ENCODE results near the gene CBX7. TPM values are rescaled to one million over a fixed set of nuclear protein-coding genes. Genes with fewer than 3 reads are reported as not detected.

Gene CBX7
- total and polyA plus RNA-seq, 4 donors, result 2.2 to 21.8 (median 14.9) TPM

DNA sequence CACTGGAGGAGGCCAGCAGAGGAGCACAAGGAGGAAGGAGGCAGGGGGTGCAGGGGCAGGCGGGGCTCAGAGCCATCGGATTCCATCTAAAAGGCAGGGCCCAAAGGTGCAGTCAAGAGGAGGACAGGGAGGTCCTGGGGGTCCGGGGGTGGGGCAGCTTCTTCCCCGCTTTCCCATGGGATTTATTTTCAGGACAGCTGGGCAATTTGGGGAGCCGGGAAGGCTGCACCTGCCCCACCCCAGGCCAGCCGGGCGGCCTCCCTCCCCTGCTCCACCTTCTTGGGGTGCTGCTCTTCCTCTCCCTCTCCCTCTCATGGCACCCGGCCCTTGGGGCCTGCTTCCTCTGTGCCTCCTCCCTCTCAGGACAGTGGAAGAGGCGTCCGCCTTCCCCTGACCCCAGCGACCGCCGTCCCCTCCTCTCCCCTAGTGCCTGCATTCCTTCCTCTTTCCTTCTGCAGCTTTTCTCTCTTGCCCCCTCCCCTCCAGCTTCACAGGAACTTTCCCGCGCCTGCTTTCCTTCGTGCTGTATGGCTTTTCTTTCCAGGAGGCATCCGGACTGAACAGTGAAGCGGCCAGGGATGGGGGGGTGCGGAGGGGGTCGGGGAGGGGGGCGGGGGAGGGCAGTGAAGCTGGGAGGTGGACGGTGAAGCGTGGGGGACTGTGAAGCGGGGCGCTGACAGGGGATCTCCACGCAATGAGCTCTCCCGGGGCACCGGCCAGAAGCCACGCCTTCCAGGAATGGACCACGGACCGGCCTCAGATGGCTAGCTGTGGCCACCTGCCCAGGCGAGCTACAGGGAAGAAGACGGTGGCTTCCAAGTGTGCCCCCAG lies 28.5 kb downstream of the CBX7 start:
- TF ChIP-seq RXRA (IDR thresholded peaks at IDR 0.05), result no peak
- TF ChIP-seq SP1 (IDR thresholded peaks at IDR 0.05), result no peak
- TF ChIP-seq RAD21 (IDR thresholded peaks at IDR 0.05), result no peak
- no peak for TF ChIP-seq FOXA1 (IDR thresholded peaks at IDR 0.05)
- TF ChIP-seq GABPA (IDR thresholded peaks at IDR 0.05 in 1 of 2, conservative IDR thresholded peaks at IDR 0.05 in 1 of 2), result no peak
- TF ChIP-seq NR2F2 (IDR thresholded peaks at IDR 0.05), result no peak
- TF ChIP-seq EGR1 (IDR thresholded peaks at IDR 0.05; ENCODE audit: low read depth in 2 of 2), result no peak
- TF ChIP-seq, protein P1, sequence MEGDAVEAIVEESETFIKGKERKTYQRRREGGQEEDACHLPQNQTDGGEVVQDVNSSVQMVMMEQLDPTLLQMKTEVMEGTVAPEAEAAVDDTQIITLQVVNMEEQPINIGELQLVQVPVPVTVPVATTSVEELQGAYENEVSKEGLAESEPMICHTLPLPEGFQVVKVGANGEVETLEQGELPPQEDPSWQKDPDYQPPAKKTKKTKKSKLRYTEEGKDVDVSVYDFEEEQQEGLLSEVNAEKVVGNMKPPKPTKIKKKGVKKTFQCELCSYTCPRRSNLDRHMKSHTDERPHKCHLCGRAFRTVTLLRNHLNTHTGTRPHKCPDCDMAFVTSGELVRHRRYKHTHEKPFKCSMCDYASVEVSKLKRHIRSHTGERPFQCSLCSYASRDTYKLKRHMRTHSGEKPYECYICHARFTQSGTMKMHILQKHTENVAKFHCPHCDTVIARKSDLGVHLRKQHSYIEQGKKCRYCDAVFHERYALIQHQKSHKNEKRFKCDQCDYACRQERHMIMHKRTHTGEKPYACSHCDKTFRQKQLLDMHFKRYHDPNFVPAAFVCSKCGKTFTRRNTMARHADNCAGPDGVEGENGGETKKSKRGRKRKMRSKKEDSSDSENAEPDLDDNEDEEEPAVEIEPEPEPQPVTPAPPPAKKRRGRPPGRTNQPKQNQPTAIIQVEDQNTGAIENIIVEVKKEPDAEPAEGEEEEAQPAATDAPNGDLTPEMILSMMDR (IDR thresholded peaks at IDR 0.05; ENCODE audit: low read depth, low read length, missing input control), result no peak
- TF ChIP-seq YY1 (IDR thresholded peaks at IDR 0.05), result no peak
- no peak for TF ChIP-seq TAF1 (conservative IDR thresholded peaks at IDR 0.05)
- Histone ChIP-seq H3K4me1 (ENCODE audit: control insufficient read depth in 4 of 4, insufficient read depth in 4 of 4, low read length in 3 of 4) (no peaks in the 10 kb centered on the region), H3K9me3 (ENCODE audit: control insufficient read depth in 4 of 4, low read length in 3 of 4) (no peaks in the 10 kb centered on the region), H3K27ac (ENCODE audit: low read depth in 1 of 2, low read length in 2 of 2) (no peak overlapping the region), H3K4me3 (ENCODE audit: low read depth in 1 of 3, low read length in 3 of 3) (no peak overlapping the region), H3K36me3 (ENCODE audit: control insufficient read depth in 4 of 4, insufficient read depth in 3 of 4, low read depth in 1 of 4, low read length in 3 of 4) (no peaks in the 10 kb centered on the region), H3K9ac (ENCODE audit: low read depth in 1 of 2, low read length in 2 of 2) (no peak overlapping the region), H3K27me3 (ENCODE audit: control insufficient read depth in 4 of 4, insufficient read depth in 4 of 4, low read length in 3 of 4) (no peaks in the 10 kb centered on the region)
- 41% methylated on average over 33 of the region's 33 CpGs for WGBS
- no peak for DNase-seq (ENCODE audit: low spot score)

DNA sequence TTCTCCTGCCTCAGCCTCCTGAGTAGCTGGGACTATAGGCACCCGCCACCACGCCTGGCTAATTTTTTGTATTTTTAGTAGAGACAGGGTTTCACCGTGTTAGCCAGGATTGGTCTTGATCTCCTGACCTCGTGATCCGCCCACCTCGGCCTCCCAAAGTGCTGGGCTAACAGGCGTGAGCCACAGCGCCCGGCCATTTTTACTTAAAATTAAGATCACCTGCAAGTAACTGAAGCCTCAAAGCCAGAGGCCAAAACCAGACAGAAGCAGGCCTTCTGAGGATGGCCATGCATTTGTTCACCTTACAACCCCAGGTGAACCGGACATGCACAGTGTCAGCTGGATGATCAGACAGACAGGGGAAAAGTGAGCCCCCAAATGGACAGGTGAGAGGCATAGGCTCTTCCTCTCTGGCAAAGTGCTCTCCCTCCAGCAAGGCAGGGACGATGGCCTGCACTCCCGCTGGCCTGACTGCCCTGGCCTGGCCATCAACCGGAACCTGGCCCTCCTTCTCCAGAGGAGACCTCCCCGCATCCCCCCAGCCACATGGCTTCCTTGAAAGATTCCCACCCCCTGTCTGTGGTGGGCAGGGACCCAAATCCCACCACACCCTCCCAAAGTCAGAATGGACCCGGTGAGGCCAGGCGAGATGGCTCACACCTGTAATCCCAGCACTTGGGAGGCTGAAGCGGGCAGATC lies 29.6 kb downstream of the CBX7 start:
- Histone ChIP-seq H3K9me3 (ENCODE audit: control insufficient read depth in 4 of 4, low read length in 3 of 4) (no peaks in the 10 kb centered on the region), H3K4me3 (ENCODE audit: low read depth in 1 of 3, low read length in 3 of 3) (no peak overlapping the region), H3K36me3 (ENCODE audit: control insufficient read depth in 4 of 4, insufficient read depth in 3 of 4, low read depth in 1 of 4, low read length in 3 of 4) (no peaks in the 10 kb centered on the region), H3K4me1 (ENCODE audit: control insufficient read depth in 4 of 4, insufficient read depth in 4 of 4, low read length in 3 of 4) (no peaks in the 10 kb centered on the region), H3K9ac (ENCODE audit: low read depth in 1 of 2, low read length in 2 of 2) (no peak overlapping the region), H3K27ac (ENCODE audit: low read depth in 1 of 2, low read length in 2 of 2) (no peak overlapping the region), H3K27me3 (ENCODE audit: control insufficient read depth in 4 of 4, insufficient read depth in 4 of 4, low read length in 3 of 4) (no peaks in the 10 kb centered on the region)
- WGBS, result 96% methylated on average over 17 of the region's 17 CpGs
- no peak for DNase-seq (ENCODE audit: low spot score)
- TF ChIP-seq, protein P2, sequence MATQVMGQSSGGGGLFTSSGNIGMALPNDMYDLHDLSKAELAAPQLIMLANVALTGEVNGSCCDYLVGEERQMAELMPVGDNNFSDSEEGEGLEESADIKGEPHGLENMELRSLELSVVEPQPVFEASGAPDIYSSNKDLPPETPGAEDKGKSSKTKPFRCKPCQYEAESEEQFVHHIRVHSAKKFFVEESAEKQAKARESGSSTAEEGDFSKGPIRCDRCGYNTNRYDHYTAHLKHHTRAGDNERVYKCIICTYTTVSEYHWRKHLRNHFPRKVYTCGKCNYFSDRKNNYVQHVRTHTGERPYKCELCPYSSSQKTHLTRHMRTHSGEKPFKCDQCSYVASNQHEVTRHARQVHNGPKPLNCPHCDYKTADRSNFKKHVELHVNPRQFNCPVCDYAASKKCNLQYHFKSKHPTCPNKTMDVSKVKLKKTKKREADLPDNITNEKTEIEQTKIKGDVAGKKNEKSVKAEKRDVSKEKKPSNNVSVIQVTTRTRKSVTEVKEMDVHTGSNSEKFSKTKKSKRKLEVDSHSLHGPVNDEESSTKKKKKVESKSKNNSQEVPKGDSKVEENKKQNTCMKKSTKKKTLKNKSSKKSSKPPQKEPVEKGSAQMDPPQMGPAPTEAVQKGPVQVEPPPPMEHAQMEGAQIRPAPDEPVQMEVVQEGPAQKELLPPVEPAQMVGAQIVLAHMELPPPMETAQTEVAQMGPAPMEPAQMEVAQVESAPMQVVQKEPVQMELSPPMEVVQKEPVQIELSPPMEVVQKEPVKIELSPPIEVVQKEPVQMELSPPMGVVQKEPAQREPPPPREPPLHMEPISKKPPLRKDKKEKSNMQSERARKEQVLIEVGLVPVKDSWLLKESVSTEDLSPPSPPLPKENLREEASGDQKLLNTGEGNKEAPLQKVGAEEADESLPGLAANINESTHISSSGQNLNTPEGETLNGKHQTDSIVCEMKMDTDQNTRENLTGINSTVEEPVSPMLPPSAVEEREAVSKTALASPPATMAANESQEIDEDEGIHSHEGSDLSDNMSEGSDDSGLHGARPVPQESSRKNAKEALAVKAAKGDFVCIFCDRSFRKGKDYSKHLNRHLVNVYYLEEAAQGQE (IDR thresholded peaks at IDR 0.05), result no peak
- TF ChIP-seq RXRA (IDR thresholded peaks at IDR 0.05) (no peak), FOXA2 (IDR thresholded peaks at IDR 0.05) (no peak), FOXA1 (IDR thresholded peaks at IDR 0.05) (no peak), SP1 (IDR thresholded peaks at IDR 0.05) (no peak), HNF4G (IDR thresholded peaks at IDR 0.05) (no peak), TAF1 (conservative IDR thresholded peaks at IDR 0.05) (no peak), YY1 (IDR thresholded peaks at IDR 0.05) (no peak), RAD21 (IDR thresholded peaks at IDR 0.05) (no peak), HNF4A (conservative IDR thresholded peaks at IDR 0.05) (no peak), JUND (IDR thresholded peaks at IDR 0.05) (no peak)
- TF ChIP-seq, protein P3, sequence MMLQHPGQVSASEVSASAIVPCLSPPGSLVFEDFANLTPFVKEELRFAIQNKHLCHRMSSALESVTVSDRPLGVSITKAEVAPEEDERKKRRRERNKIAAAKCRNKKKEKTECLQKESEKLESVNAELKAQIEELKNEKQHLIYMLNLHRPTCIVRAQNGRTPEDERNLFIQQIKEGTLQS (IDR thresholded peaks at IDR 0.05), result no peak
- TF ChIP-seq, protein P4, sequence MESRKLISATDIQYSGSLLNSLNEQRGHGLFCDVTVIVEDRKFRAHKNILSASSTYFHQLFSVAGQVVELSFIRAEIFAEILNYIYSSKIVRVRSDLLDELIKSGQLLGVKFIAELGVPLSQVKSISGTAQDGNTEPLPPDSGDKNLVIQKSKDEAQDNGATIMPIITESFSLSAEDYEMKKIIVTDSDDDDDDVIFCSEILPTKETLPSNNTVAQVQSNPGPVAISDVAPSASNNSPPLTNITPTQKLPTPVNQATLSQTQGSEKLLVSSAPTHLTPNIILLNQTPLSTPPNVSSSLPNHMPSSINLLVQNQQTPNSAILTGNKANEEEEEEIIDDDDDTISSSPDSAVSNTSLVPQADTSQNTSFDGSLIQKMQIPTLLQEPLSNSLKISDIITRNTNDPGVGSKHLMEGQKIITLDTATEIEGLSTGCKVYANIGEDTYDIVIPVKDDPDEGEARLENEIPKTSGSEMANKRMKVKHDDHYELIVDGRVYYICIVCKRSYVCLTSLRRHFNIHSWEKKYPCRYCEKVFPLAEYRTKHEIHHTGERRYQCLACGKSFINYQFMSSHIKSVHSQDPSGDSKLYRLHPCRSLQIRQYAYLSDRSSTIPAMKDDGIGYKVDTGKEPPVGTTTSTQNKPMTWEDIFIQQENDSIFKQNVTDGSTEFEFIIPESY (IDR thresholded peaks at IDR 0.05), result no peak
- TF ChIP-seq, protein P5, sequence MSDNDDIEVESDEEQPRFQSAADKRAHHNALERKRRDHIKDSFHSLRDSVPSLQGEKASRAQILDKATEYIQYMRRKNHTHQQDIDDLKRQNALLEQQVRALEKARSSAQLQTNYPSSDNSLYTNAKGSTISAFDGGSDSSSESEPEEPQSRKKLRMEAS (IDR thresholded peaks at IDR 0.05), result no peak
- TF ChIP-seq, protein P1 (IDR thresholded peaks at IDR 0.05; ENCODE audit: low read depth, low read length, missing input control), result no peak
